Breast epithelium (tissue), 3 donors: ENCODE measurements around the gene UFSP1.

Experiments used
- POLR2AphosphoS5 ChIP-seq, 3 donors: sonication (generic); formaldehyde crosslinking; IDR thresholded peaks; one replicate each; pipeline ENCODE4 v1.6.1; 2017; ENCODE audit warnings: antibody characterized with exemption in 3 of 3
- TF ChIP-seq, protein P1 (sequence below), 3 donors: fragments of 450-650 bp; IDR thresholded peaks; one replicate each; pipeline ENCODE4 v1.5.1; 2016 to 2017; ENCODE audit warnings: antibody characterized with exemption in 3 of 3, mild to moderate bottlenecking in 3 of 3, moderate library complexity in 3 of 3

DNA sequence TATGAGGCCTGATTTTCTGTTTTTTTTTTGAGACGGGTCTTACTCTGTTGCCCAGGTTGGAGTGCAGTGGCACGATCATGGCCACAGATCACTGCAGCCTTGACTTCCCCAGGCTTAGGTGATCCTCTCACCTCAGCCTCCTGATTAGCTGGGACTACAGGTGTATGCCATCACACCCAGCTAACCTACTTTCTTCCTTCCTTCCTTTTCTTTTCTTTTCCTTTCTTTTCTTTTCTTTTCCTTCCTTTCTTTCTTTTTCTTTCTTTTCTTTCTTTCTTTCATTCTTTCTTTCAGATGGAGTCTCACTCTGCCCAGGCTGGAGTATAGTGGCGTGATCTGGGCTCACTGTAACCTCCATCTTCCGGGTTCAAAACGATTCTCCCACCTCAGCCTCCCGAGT is 10.8 kb downstream of the UFSP1 start:
- TF ChIP-seq, protein P1, sequence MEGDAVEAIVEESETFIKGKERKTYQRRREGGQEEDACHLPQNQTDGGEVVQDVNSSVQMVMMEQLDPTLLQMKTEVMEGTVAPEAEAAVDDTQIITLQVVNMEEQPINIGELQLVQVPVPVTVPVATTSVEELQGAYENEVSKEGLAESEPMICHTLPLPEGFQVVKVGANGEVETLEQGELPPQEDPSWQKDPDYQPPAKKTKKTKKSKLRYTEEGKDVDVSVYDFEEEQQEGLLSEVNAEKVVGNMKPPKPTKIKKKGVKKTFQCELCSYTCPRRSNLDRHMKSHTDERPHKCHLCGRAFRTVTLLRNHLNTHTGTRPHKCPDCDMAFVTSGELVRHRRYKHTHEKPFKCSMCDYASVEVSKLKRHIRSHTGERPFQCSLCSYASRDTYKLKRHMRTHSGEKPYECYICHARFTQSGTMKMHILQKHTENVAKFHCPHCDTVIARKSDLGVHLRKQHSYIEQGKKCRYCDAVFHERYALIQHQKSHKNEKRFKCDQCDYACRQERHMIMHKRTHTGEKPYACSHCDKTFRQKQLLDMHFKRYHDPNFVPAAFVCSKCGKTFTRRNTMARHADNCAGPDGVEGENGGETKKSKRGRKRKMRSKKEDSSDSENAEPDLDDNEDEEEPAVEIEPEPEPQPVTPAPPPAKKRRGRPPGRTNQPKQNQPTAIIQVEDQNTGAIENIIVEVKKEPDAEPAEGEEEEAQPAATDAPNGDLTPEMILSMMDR (IDR thresholded peaks at IDR 0.05) = no peak
- TF ChIP-seq POLR2AphosphoS5 (IDR thresholded peaks at IDR 0.05) = no peak
